Measurements from ENCODE around the gene BMP6.

BMP6 gene

GRCh38 chr6:7781240-7781639 is 55.3 kb downstream of the BMP6 start:
- Histone ChIP-seq H3K27me3 (ENCODE audit: control insufficient read depth in 1 of 2, insufficient read depth in 2 of 2, low read length in 2 of 2) (peaks cover 0 to 2% of the 10 kb centered on the region in 2 donors), H3K36me3 (ENCODE audit: control insufficient read depth in 1 of 2, insufficient read depth in 2 of 2, low read length in 2 of 2) (no peaks in the 10 kb centered on the region), H3K9me3 (ENCODE audit: control insufficient read depth in 1 of 2, low read length in 2 of 2) (no peaks in the 10 kb centered on the region), H3K9ac (ENCODE audit: low read depth in 1 of 2, low read length in 2 of 2) (no peak overlapping the region), H3K4me1 (ENCODE audit: control insufficient read depth in 1 of 2, insufficient read depth in 2 of 2, low read length in 2 of 2) (peaks cover 5 to 7% of the 10 kb centered on the region in 2 donors), H3K4me3 (ENCODE audit: low read depth in 1 of 2, low read length in 2 of 2) (no peak overlapping the region), H3K27ac (ENCODE audit: low read depth, low read length) (no peak overlapping the region)

- H3K27me3 ChIP-seq (ENCODE audit: control insufficient read depth in 1 of 2, insufficient read depth in 2 of 2, low read length in 2 of 2), result no peaks in the 10 kb centered on the region
- H3K4me1 ChIP-seq (ENCODE audit: control insufficient read depth in 1 of 2, insufficient read depth in 2 of 2, low read length in 2 of 2), result peaks cover 5 to 7% of the 10 kb centered on the region in 2 donors
- H3K27ac ChIP-seq (ENCODE audit: low read depth, low read length), result no peak overlapping the region
- H3K9me3 ChIP-seq (ENCODE audit: control insufficient read depth in 1 of 2, low read length in 2 of 2), result no peaks in the 10 kb centered on the region
- no peak overlapping the region for H3K9ac ChIP-seq (ENCODE audit: low read depth in 1 of 2, low read length in 2 of 2)
- no peak overlapping the region for H3K4me3 ChIP-seq (ENCODE audit: low read depth in 1 of 2, low read length in 2 of 2)
- H3K36me3 ChIP-seq (ENCODE audit: control insufficient read depth in 1 of 2, insufficient read depth in 2 of 2, low read length in 2 of 2), result no peaks in the 10 kb centered on the region
These were observed 58.3 kb downstream of the BMP6 start for GRCh38 chr6:7784248-7784647.

- no peak overlapping the region for H3K9ac ChIP-seq (ENCODE audit: low read depth in 1 of 2, low read length in 2 of 2)
- H3K27me3 ChIP-seq (ENCODE audit: control insufficient read depth in 1 of 2, insufficient read depth in 2 of 2, low read length in 2 of 2), result no peaks in the 10 kb centered on the region
- no peak overlapping the region for H3K27ac ChIP-seq (ENCODE audit: low read depth, low read length)
- H3K9me3 ChIP-seq (ENCODE audit: control insufficient read depth in 1 of 2, low read length in 2 of 2), result no peaks in the 10 kb centered on the region
- H3K4me1 ChIP-seq (ENCODE audit: control insufficient read depth in 1 of 2, insufficient read depth in 2 of 2, low read length in 2 of 2), result peaks cover 5 to 7% of the 10 kb centered on the region in 2 donors
- no peaks in the 10 kb centered on the region for H3K36me3 ChIP-seq (ENCODE audit: control insufficient read depth in 1 of 2, insufficient read depth in 2 of 2, low read length in 2 of 2)
- H3K4me3 ChIP-seq (ENCODE audit: low read depth in 1 of 2, low read length in 2 of 2), result no peak overlapping the region
These were observed 58.8 kb downstream of the BMP6 start for GRCh38 chr6:7784706-7785105.

- Histone ChIP-seq H3K4me1 (ENCODE audit: control insufficient read depth in 1 of 2, insufficient read depth in 2 of 2, low read length in 2 of 2) (peaks cover 5 to 7% of the 10 kb centered on the region in 2 donors), H3K9me3 (ENCODE audit: control insufficient read depth in 1 of 2, low read length in 2 of 2) (no peaks in the 10 kb centered on the region), H3K4me3 (ENCODE audit: low read depth in 1 of 2, low read length in 2 of 2) (no peak overlapping the region), H3K9ac (ENCODE audit: low read depth in 1 of 2, low read length in 2 of 2) (no peak overlapping the region), H3K36me3 (ENCODE audit: control insufficient read depth in 1 of 2, insufficient read depth in 2 of 2, low read length in 2 of 2) (no peaks in the 10 kb centered on the region), H3K27ac (ENCODE audit: low read depth, low read length) (no peak overlapping the region), H3K27me3 (ENCODE audit: control insufficient read depth in 1 of 2, insufficient read depth in 2 of 2, low read length in 2 of 2) (no peaks in the 10 kb centered on the region)
These were observed 59.5 kb downstream of the BMP6 start for GRCh38 chr6:7785243-7786035.

GRCh38 chr6:7786214-7786661 is 60.3 kb downstream of the BMP6 start:
- Histone ChIP-seq H3K4me3 (ENCODE audit: low read depth in 1 of 2, low read length in 2 of 2) (no peak overlapping the region), H3K27me3 (ENCODE audit: control insufficient read depth in 1 of 2, insufficient read depth in 2 of 2, low read length in 2 of 2) (no peaks in the 10 kb centered on the region), H3K4me1 (ENCODE audit: control insufficient read depth in 1 of 2, insufficient read depth in 2 of 2, low read length in 2 of 2) (peaks cover 5 to 7% of the 10 kb centered on the region in 2 donors), H3K9ac (ENCODE audit: low read depth in 1 of 2, low read length in 2 of 2) (no peak overlapping the region), H3K27ac (ENCODE audit: low read depth, low read length) (no peak overlapping the region), H3K36me3 (ENCODE audit: control insufficient read depth in 1 of 2, insufficient read depth in 2 of 2, low read length in 2 of 2) (no peaks in the 10 kb centered on the region), H3K9me3 (ENCODE audit: control insufficient read depth in 1 of 2, low read length in 2 of 2) (no peaks in the 10 kb centered on the region)

- no peak overlapping the region for H3K27ac ChIP-seq (ENCODE audit: low read depth, low read length)
- no peaks in the 10 kb centered on the region for H3K9me3 ChIP-seq (ENCODE audit: control insufficient read depth in 1 of 2, low read length in 2 of 2)
- no peaks in the 10 kb centered on the region for H3K27me3 ChIP-seq (ENCODE audit: control insufficient read depth in 1 of 2, insufficient read depth in 2 of 2, low read length in 2 of 2)
- no peak overlapping the region for H3K4me3 ChIP-seq (ENCODE audit: low read depth in 1 of 2, low read length in 2 of 2)
- peaks cover 5 to 7% of the 10 kb centered on the region in 2 donors for H3K4me1 ChIP-seq (ENCODE audit: control insufficient read depth in 1 of 2, insufficient read depth in 2 of 2, low read length in 2 of 2)
- H3K36me3 ChIP-seq (ENCODE audit: control insufficient read depth in 1 of 2, insufficient read depth in 2 of 2, low read length in 2 of 2), result no peaks in the 10 kb centered on the region
- H3K9ac ChIP-seq (ENCODE audit: low read depth in 1 of 2, low read length in 2 of 2), result no peak overlapping the region
These were observed 61.3 kb downstream of the BMP6 start for GRCh38 chr6:7787137-7787608.

GRCh38 chr6:7787731-7788130 is 61.8 kb downstream of the BMP6 start:
- H3K27ac ChIP-seq (ENCODE audit: low read depth, low read length), result no peak overlapping the region
- H3K4me3 ChIP-seq (ENCODE audit: low read depth in 1 of 2, low read length in 2 of 2), result no peak overlapping the region
- H3K4me1 ChIP-seq (ENCODE audit: control insufficient read depth in 1 of 2, insufficient read depth in 2 of 2, low read length in 2 of 2), result peaks cover 5 to 7% of the 10 kb centered on the region in 2 donors
- no peaks in the 10 kb centered on the region for H3K36me3 ChIP-seq (ENCODE audit: control insufficient read depth in 1 of 2, insufficient read depth in 2 of 2, low read length in 2 of 2)
- H3K9ac ChIP-seq (ENCODE audit: low read depth in 1 of 2, low read length in 2 of 2), result no peak overlapping the region
- H3K9me3 ChIP-seq (ENCODE audit: control insufficient read depth in 1 of 2, low read length in 2 of 2), result no peaks in the 10 kb centered on the region
- H3K27me3 ChIP-seq (ENCODE audit: control insufficient read depth in 1 of 2, insufficient read depth in 2 of 2, low read length in 2 of 2), result no peaks in the 10 kb centered on the region

- H3K36me3 ChIP-seq (ENCODE audit: control insufficient read depth in 1 of 2, insufficient read depth in 2 of 2, low read length in 2 of 2), result no peaks in the 10 kb centered on the region
- H3K9ac ChIP-seq (ENCODE audit: low read depth in 1 of 2, low read length in 2 of 2), result no peak overlapping the region
- no peaks in the 10 kb centered on the region for H3K27me3 ChIP-seq (ENCODE audit: control insufficient read depth in 1 of 2, insufficient read depth in 2 of 2, low read length in 2 of 2)
- no peaks in the 10 kb centered on the region for H3K4me1 ChIP-seq (ENCODE audit: control insufficient read depth in 1 of 2, insufficient read depth in 2 of 2, low read length in 2 of 2)
- no peak overlapping the region for H3K4me3 ChIP-seq (ENCODE audit: low read depth in 1 of 2, low read length in 2 of 2)
- no peak overlapping the region for H3K27ac ChIP-seq (ENCODE audit: low read depth, low read length)
- H3K9me3 ChIP-seq (ENCODE audit: control insufficient read depth in 1 of 2, low read length in 2 of 2), result no peaks in the 10 kb centered on the region
These were observed 68.6 kb downstream of the BMP6 start for GRCh38 chr6:7794509-7794908.

- no peak overlapping the region for H3K9ac ChIP-seq (ENCODE audit: low read depth in 1 of 2, low read length in 2 of 2)
- H3K27ac ChIP-seq (ENCODE audit: low read depth, low read length), result no peak overlapping the region
- H3K4me3 ChIP-seq (ENCODE audit: low read depth in 1 of 2, low read length in 2 of 2), result no peak overlapping the region
- no peaks in the 10 kb centered on the region for H3K36me3 ChIP-seq (ENCODE audit: control insufficient read depth in 1 of 2, insufficient read depth in 2 of 2, low read length in 2 of 2)
- no peaks in the 10 kb centered on the region for H3K27me3 ChIP-seq (ENCODE audit: control insufficient read depth in 1 of 2, insufficient read depth in 2 of 2, low read length in 2 of 2)
- no peaks in the 10 kb centered on the region for H3K9me3 ChIP-seq (ENCODE audit: control insufficient read depth in 1 of 2, low read length in 2 of 2)
- H3K4me1 ChIP-seq (ENCODE audit: control insufficient read depth in 1 of 2, insufficient read depth in 2 of 2, low read length in 2 of 2), result no peaks in the 10 kb centered on the region
These were observed 71.5 kb downstream of the BMP6 start for GRCh38 chr6:7797386-7797785.

- H3K4me1 ChIP-seq (ENCODE audit: control insufficient read depth in 1 of 2, insufficient read depth in 2 of 2, low read length in 2 of 2), result no peaks in the 10 kb centered on the region
- H3K27me3 ChIP-seq (ENCODE audit: control insufficient read depth in 1 of 2, insufficient read depth in 2 of 2, low read length in 2 of 2), result no peaks in the 10 kb centered on the region
- H3K4me3 ChIP-seq (ENCODE audit: low read depth in 1 of 2, low read length in 2 of 2), result no peak overlapping the region
- H3K9me3 ChIP-seq (ENCODE audit: control insufficient read depth in 1 of 2, low read length in 2 of 2), result no peaks in the 10 kb centered on the region
- no peaks in the 10 kb centered on the region for H3K36me3 ChIP-seq (ENCODE audit: control insufficient read depth in 1 of 2, insufficient read depth in 2 of 2, low read length in 2 of 2)
- no peak overlapping the region for H3K9ac ChIP-seq (ENCODE audit: low read depth in 1 of 2, low read length in 2 of 2)
- no peak overlapping the region for H3K27ac ChIP-seq (ENCODE audit: low read depth, low read length)
These were observed 72.9 kb downstream of the BMP6 start for GRCh38 chr6:7798751-7799150.

Measured in duodenal mucosa (tissue), 2 donors.